ENCODE data around the gene FUT7. TPM values are rescaled to one million over a fixed set of nuclear protein-coding genes. Genes with fewer than 3 reads are reported as not detected.

Gene FUT7
- total and polyA plus RNA-seq, 2 donors (not counting 1 experiment from before 2014, with no cell fraction given): not detected

DNA sequence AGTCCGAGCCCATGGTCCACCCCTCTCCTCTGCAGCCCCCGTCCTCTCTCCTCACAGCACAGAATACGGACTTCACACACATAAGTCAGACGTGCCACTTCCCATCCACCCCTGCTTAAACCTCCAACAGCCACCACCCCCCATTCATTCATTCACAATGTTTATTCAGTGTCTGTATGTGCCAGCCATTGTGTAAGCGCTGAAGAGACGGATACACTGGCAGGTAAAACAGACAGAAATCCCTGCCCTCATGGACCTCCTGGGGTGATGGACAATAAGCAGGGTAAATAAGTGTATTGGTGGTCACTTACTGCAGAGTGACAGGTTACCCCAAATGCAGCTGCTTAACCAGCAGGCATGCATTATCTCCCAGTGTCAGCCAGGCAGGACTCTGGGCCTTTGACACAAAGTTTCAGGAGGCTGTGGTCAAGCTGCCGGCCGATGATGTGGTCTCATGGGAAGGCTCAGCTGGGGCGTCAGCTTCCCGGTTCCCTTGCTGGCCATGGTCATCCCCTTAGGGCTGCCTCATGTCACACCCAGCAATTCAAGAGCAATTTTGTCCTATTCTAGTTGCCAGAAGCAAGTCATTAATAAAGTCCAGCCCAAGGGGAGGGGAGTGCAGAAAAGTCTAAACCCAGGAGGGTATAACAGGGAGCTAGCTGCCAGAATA lies 41.5 kb downstream of the FUT7 start:
- peaks cover 4% of the 10 kb centered on the region for H3K79me2 ChIP-seq (ENCODE audit: control insufficient read depth, insufficient read depth, low read length)
- DNase-seq (ENCODE audit: low read depth in 2 of 2): no peak
- no peaks in the 10 kb centered on the region for H4K20me1 ChIP-seq (ENCODE audit: control insufficient read depth, extremely low read depth, insufficient read depth, low read length)
- H3K4me1 ChIP-seq (ENCODE audit: control insufficient read depth, extremely low read depth, insufficient read depth, low read length): peaks cover 5% of the 10 kb centered on the region
- H3K27me3 ChIP-seq (ENCODE audit: control insufficient read depth, insufficient read depth, low read length): peaks cover 9% of the 10 kb centered on the region
- no peak overlapping the region for H3K9ac ChIP-seq (ENCODE audit: insufficient read depth, low read length)
- H3K9me3 ChIP-seq (ENCODE audit: control insufficient read depth, insufficient read depth, low read depth, low read length): no peaks in the 10 kb centered on the region
- H3K27ac ChIP-seq (ENCODE audit: insufficient read depth, low read length): no peak overlapping the region
- no peak overlapping the region for H3K4me2 ChIP-seq (ENCODE audit: extremely low read depth, insufficient read depth, low read length)
- H2AFZ ChIP-seq (ENCODE audit: low read length): no peak overlapping the region
- H3K4me3 ChIP-seq (replicated peaks in 1 of 4; ENCODE audit: control extremely low read depth in 1 of 4, insufficient read depth in 1 of 4, low read depth in 3 of 4, low read length in 4 of 4): no peak overlapping the region
- TF ChIP-seq EZH2 (IDR thresholded peaks at IDR 0.05; ENCODE audit: low read length, missing control alignments): no peak
- TF ChIP-seq, protein P1, sequence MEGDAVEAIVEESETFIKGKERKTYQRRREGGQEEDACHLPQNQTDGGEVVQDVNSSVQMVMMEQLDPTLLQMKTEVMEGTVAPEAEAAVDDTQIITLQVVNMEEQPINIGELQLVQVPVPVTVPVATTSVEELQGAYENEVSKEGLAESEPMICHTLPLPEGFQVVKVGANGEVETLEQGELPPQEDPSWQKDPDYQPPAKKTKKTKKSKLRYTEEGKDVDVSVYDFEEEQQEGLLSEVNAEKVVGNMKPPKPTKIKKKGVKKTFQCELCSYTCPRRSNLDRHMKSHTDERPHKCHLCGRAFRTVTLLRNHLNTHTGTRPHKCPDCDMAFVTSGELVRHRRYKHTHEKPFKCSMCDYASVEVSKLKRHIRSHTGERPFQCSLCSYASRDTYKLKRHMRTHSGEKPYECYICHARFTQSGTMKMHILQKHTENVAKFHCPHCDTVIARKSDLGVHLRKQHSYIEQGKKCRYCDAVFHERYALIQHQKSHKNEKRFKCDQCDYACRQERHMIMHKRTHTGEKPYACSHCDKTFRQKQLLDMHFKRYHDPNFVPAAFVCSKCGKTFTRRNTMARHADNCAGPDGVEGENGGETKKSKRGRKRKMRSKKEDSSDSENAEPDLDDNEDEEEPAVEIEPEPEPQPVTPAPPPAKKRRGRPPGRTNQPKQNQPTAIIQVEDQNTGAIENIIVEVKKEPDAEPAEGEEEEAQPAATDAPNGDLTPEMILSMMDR (conservative IDR thresholded peaks at IDR 0.05 in 1 of 2, IDR thresholded peaks at IDR 0.05 in 1 of 2; ENCODE audit: low read depth in 1 of 2, low read length in 2 of 2): no peak
- H3K36me3 ChIP-seq (ENCODE audit: control insufficient read depth, insufficient read depth, low read length): peaks cover 2% of the 10 kb centered on the region

DNA sequence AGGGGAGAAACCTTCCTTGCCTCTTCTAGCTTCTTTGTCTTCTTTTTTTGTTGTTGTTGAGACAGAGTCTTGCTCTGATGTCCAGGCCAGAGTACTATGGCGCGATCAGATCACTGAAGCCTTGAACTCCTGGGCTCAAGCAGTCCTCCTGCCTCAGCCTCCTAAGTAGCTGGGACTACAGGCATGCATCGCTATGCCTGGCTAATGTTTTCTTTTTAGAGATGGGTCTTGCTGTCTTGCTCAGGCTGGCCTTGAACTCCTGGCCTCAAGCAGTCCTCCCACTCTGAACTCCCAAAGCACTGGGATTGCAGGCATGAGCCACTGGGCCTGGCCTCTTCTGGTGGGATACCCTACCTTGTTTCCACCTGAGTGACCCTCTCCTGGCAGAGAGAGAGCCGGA lies 43.0 kb downstream of the FUT7 start:
- H3K4me1 ChIP-seq (ENCODE audit: control insufficient read depth, extremely low read depth, insufficient read depth, low read length): peaks cover 5% of the 10 kb centered on the region
- peaks cover 4% of the 10 kb centered on the region for H3K79me2 ChIP-seq (ENCODE audit: control insufficient read depth, insufficient read depth, low read length)
- no peaks in the 10 kb centered on the region for H3K9me3 ChIP-seq (ENCODE audit: control insufficient read depth, insufficient read depth, low read depth, low read length)
- no peaks in the 10 kb centered on the region for H4K20me1 ChIP-seq (ENCODE audit: control insufficient read depth, extremely low read depth, insufficient read depth, low read length)
- peaks cover 23% of the 10 kb centered on the region for H3K27me3 ChIP-seq (ENCODE audit: control insufficient read depth, insufficient read depth, low read length)
- no peak overlapping the region for H3K27ac ChIP-seq (ENCODE audit: insufficient read depth, low read length)
- no peaks in the 10 kb centered on the region for H3K36me3 ChIP-seq (ENCODE audit: control insufficient read depth, insufficient read depth, low read length)
- H3K9ac ChIP-seq (ENCODE audit: insufficient read depth, low read length): no peak overlapping the region
- H3K4me2 ChIP-seq (ENCODE audit: extremely low read depth, insufficient read depth, low read length): no peak overlapping the region
- no peak for DNase-seq (ENCODE audit: low read depth in 2 of 2)
- no peak overlapping the region for H3K4me3 ChIP-seq (replicated peaks in 1 of 4; ENCODE audit: control extremely low read depth in 1 of 4, insufficient read depth in 1 of 4, low read depth in 3 of 4, low read length in 4 of 4)
- H2AFZ ChIP-seq (ENCODE audit: low read length): no peak overlapping the region
- TF ChIP-seq EZH2 (IDR thresholded peaks at IDR 0.05; ENCODE audit: low read length, missing control alignments): no peak
- TF ChIP-seq, protein P1 (conservative IDR thresholded peaks at IDR 0.05 in 1 of 2, IDR thresholded peaks at IDR 0.05 in 1 of 2; ENCODE audit: low read depth in 1 of 2, low read length in 2 of 2): no peak

DNA sequence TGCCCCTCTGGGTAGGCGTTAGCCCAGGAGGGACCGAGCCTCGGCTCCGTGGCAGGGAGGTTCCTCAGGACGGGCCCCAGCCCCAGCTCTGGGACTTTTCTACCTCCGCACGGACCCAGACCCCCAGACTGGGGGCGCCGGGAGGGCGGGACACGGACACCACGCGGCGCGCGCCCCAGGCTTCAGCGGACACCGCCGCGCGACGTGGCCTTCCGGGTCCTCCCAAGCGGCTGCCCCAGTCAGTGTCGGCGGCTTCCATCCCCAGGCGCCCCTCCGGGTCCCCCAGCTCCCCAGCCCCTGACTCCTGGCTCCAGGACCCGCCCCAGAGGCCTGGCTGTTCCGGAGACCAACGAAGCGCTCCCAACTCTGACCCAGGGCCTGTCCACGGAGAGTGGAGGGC lies 46.0 kb downstream of the FUT7 start:
- Histone ChIP-seq H3K27me3 (ENCODE audit: control insufficient read depth, insufficient read depth, low read length) (peaks cover 26% of the 10 kb centered on the region), H3K9me3 (ENCODE audit: control insufficient read depth, insufficient read depth, low read depth, low read length) (no peaks in the 10 kb centered on the region), H3K9ac (ENCODE audit: insufficient read depth, low read length) (no peak overlapping the region), H3K36me3 (ENCODE audit: control insufficient read depth, insufficient read depth, low read length) (no peaks in the 10 kb centered on the region), H3K4me2 (ENCODE audit: extremely low read depth, insufficient read depth, low read length) (no peak overlapping the region), H2AFZ (ENCODE audit: low read length) (no peak overlapping the region), H3K4me3 (replicated peaks in 1 of 4; ENCODE audit: control extremely low read depth in 1 of 4, insufficient read depth in 1 of 4, low read depth in 3 of 4, low read length in 4 of 4) (no peak overlapping the region), H3K27ac (ENCODE audit: insufficient read depth, low read length) (no peak overlapping the region), H3K79me2 (ENCODE audit: control insufficient read depth, insufficient read depth, low read length) (no peaks in the 10 kb centered on the region), H4K20me1 (ENCODE audit: control insufficient read depth, extremely low read depth, insufficient read depth, low read length) (no peaks in the 10 kb centered on the region), H3K4me1 (ENCODE audit: control insufficient read depth, extremely low read depth, insufficient read depth, low read length) (no peaks in the 10 kb centered on the region)
- TF ChIP-seq EZH2 (IDR thresholded peaks at IDR 0.05; ENCODE audit: low read length, missing control alignments): no peak
- TF ChIP-seq, protein P1 (conservative IDR thresholded peaks at IDR 0.05 in 1 of 2, IDR thresholded peaks at IDR 0.05 in 1 of 2; ENCODE audit: low read depth in 1 of 2, low read length in 2 of 2): no peak
- DNase-seq (ENCODE audit: low read depth in 2 of 2): no peak
